Suprapubic skin (tissue), 4 donors: ENCODE measurements around the gene INAFM2.

Experiments used
- CTCF ChIP-seq, 2 donors: fragments of 200-600 bp in 1 of 2; fragments of 450-650 bp in 1 of 2; sonication (generic) in 1 of 2; IDR thresholded peaks; one replicate each; pipeline ENCODE4 v1.5.1; 2016 to 2019; ENCODE audit warnings: antibody characterized with exemption in 2 of 2, mild to moderate bottlenecking in 1 of 2, moderate library complexity in 1 of 2
- EP300 ChIP-seq: sonication (generic); formaldehyde crosslinking; IDR thresholded peaks from one replicate; pipeline ENCODE4 v1.6.1; 2017; ENCODE audit warnings: antibody characterized with exemption
- POLR2A ChIP-seq, 2 donors: fragments of 450-650 bp; IDR thresholded peaks; one replicate each; pipeline ENCODE4 v1.6.1; 2017; ENCODE audit warnings: antibody characterized with exemption in 2 of 2, mild to moderate bottlenecking in 2 of 2, moderate library complexity in 2 of 2
- POLR2AphosphoS5 ChIP-seq, 3 donors: sonication (generic); formaldehyde crosslinking; IDR thresholded peaks; one replicate each; pipeline ENCODE4 v1.6.1; 2017; ENCODE audit warnings: antibody characterized with exemption in 3 of 3

GRCh38 chr15:40352281-40352901 is 28.9 kb downstream of the INAFM2 start:
- TF ChIP-seq POLR2A (IDR thresholded peaks at IDR 0.05) (no peak), CTCF (IDR thresholded peaks at IDR 0.05) (no peak), POLR2AphosphoS5 (IDR thresholded peaks at IDR 0.05) (no peak), EP300 (no peak)
